Neuronal stem cell (in vitro differentiated cells): ENCODE measurements around the gene DNPEP.

Experiments used
- DNase-seq: peaks from one replicate; pipeline ENCODE4 v3.0.0-alpha.2; 2013; ENCODE audit warnings: low spot score
- H2AFZ ChIP-seq: one replicate; pipeline ENCODE4 v1.6.1; 2013; ENCODE audit warnings: mild to moderate bottlenecking, low read length, inconsistent platforms
- H2AK5ac ChIP-seq: 2 replicates; pipeline ENCODE4 v1.6.1; 2013; ENCODE audit warnings: low read depth, mild to moderate bottlenecking, inconsistent platforms, low read length, moderate library complexity, mixed read lengths
- H2BK120ac ChIP-seq: 2 replicates; pipeline ENCODE4 v1.6.1; 2013; ENCODE audit warnings: low read depth, mild to moderate bottlenecking, inconsistent platforms, low read length, moderate library complexity, mixed read lengths
- H2BK12ac ChIP-seq: one replicate; pipeline ENCODE4 v1.6.1; 2013; ENCODE audit warnings: low read length, inconsistent platforms
- H2BK15ac ChIP-seq: 2 replicates; pipeline ENCODE4 v1.6.1; 2013; ENCODE audit warnings: mild to moderate bottlenecking, low read length, inconsistent platforms, mixed read lengths
- H2BK5ac ChIP-seq: one replicate; pipeline ENCODE4 v1.6.1; 2013; ENCODE audit warnings: inconsistent platforms, mild to moderate bottlenecking, low read length, moderate library complexity
- H3K14ac ChIP-seq: one replicate; pipeline ENCODE4 v1.6.1; 2013; ENCODE audit warnings: low read length, inconsistent platforms
- H3K18ac ChIP-seq: 2 replicates; pipeline ENCODE4 v1.6.1; 2013; ENCODE audit warnings: low read length, inconsistent platforms
- H3K23ac ChIP-seq: 2 replicates; pipeline ENCODE4 v1.6.1; 2013; ENCODE audit warnings: low read depth, mild to moderate bottlenecking, mixed read lengths, low read length, inconsistent platforms; ENCODE audit not compliant: poor library complexity
- H3K27ac ChIP-seq: replicated peaks from 3 replicates; pipeline ENCODE4 v1.5.1; 2013; ENCODE audit warnings: low read length, inconsistent platforms
- H3K27me3 ChIP-seq, 3 experiments: 2 replicates each; pipeline ENCODE4 v1.6.1; 2013; ENCODE audit warnings: low read length in 3 of 3, mild to moderate bottlenecking in 2 of 3, inconsistent platforms in 1 of 3, low read depth in 1 of 3, mixed read lengths in 1 of 3, moderate library complexity in 1 of 3; ENCODE audit not compliant: control insufficient read depth in 3 of 3, insufficient read depth in 3 of 3
- H3K36me3 ChIP-seq, 2 donors: replicated peaks in 1 of 2; 2 replicates each; pipeline ENCODE4 v1.6.1; 2013; ENCODE audit warnings: low read length in 2 of 2; ENCODE audit not compliant: control insufficient read depth in 2 of 2, insufficient read depth in 2 of 2
- H3K4ac ChIP-seq: 2 replicates; pipeline ENCODE4 v1.6.1; 2013; ENCODE audit warnings: inconsistent platforms, mild to moderate bottlenecking, low read length, moderate library complexity
- H3K4me1 ChIP-seq, 2 donors: 1 replicate in 1 of 2; 2 replicates in 1 of 2; pipeline ENCODE4 v1.6.1; 2013; ENCODE audit warnings: low read length in 2 of 2, low read depth in 1 of 2; ENCODE audit not compliant: control insufficient read depth in 2 of 2, insufficient read depth in 1 of 2
- H3K4me2 ChIP-seq: one replicate; pipeline ENCODE4 v1.6.1; 2013; ENCODE audit warnings: mild to moderate bottlenecking, low read length, inconsistent platforms; ENCODE audit not compliant: insufficient read depth, poor library complexity, severe bottlenecking
- H3K4me3 ChIP-seq, 2 donors: 2 replicates each; pipeline ENCODE4 v1.5.1; 2013; ENCODE audit warnings: low read length in 2 of 2, mild to moderate bottlenecking in 2 of 2, inconsistent platforms in 1 of 2, moderate library complexity in 1 of 2
- H3K79me1 ChIP-seq: one replicate; pipeline ENCODE4 v1.6.1; 2013; ENCODE audit warnings: low read depth, mild to moderate bottlenecking, inconsistent platforms, low read length, moderate library complexity
- H3K9ac ChIP-seq: one replicate; pipeline ENCODE4 v1.6.1; 2013; ENCODE audit warnings: mild to moderate bottlenecking, low read depth, low read length, inconsistent platforms; ENCODE audit not compliant: poor library complexity
- H3K9me3 ChIP-seq, 2 donors: replicated peaks in 1 of 2; 2 replicates each; pipeline versions ENCODE3 to v1.6.1; 2013; ENCODE audit warnings: low read length in 2 of 2, mild to moderate bottlenecking in 2 of 2, inconsistent platforms in 1 of 2, low read depth in 1 of 2, mixed read lengths in 1 of 2, moderate library complexity in 1 of 2; ENCODE audit not compliant: control insufficient read depth in 2 of 2, insufficient read depth in 1 of 2
- H4K8ac ChIP-seq: one replicate; pipeline ENCODE4 v1.6.1; 2013; ENCODE audit warnings: low read depth, mild to moderate bottlenecking, inconsistent platforms, low read length, moderate library complexity
- H4K91ac ChIP-seq: one replicate; pipeline ENCODE4 v1.6.1; 2013; ENCODE audit warnings: low read length, low read depth, mild to moderate bottlenecking, inconsistent platforms; ENCODE audit not compliant: poor library complexity
- WGBS, 2 donors: extraction: QIAGEN DNeasy Blood & Tissue Kit; methylation state at CpG; one replicate each; pipeline ENCODE4 v1.1.7; 2013; ENCODE audit warnings: missing lambda C conversion rate in 2 of 2, mixed read lengths in 1 of 2; ENCODE audit not compliant: insufficient read length in 2 of 2, insufficient replicate concordance in 1 of 2; ENCODE audit errors: extremely low coverage in 2 of 2; 5-methylcytosine and 5-hydroxymethylcytosine counted together

Gene DNPEP

GRCh38 chr2:219419012-219419324 lies 31.3 kb upstream of the DNPEP start:
- Histone ChIP-seq H3K27ac (no peak overlapping the region), H4K8ac (no peak overlapping the region), H2BK12ac (no peak overlapping the region), H2BK5ac (no peak overlapping the region), H2BK120ac (no peak overlapping the region), H2AK5ac (peak overlapping the region; percentile 70), H4K91ac (no peak overlapping the region), H3K23ac (peak overlapping the region; percentile 8), H3K9me3 (no peaks in the 10 kb centered on the region), H3K9ac (peak overlapping the region; percentile 50), H3K4me1 (peaks cover 3 to 18% of the 10 kb centered on the region in 2 donors), H2BK15ac (no peak overlapping the region), H3K4me3 (no peak overlapping the region), H3K27me3 (peaks cover 5 to 29% (median 7%) of the 10 kb centered on the region in 3 experiments), H2AFZ (no peak overlapping the region), H3K14ac (no peak overlapping the region), H3K4ac (no peak overlapping the region), H3K79me1 (no peaks in the 10 kb centered on the region), H3K36me3 (no peaks in the 10 kb centered on the region), H3K4me2 (peak overlapping the region; percentile 59), H3K18ac (peak overlapping the region; percentile 22)
- WGBS, 2 donors, result no CpG with 5 or more reads among the region's 12 CpGs
- DNase-seq, result no peak

- H3K23ac ChIP-seq, result peak within 1 kb of the TSS; percentile 21
- H2BK120ac ChIP-seq, result no peak within 1 kb of the TSS
- H4K91ac ChIP-seq, result no peak within 1 kb of the TSS
- H3K4ac ChIP-seq, result no peak within 1 kb of the TSS
- peaks cover 5 to 29% (median 7%) of the 10 kb centered on the region in 3 experiments for H3K27me3 ChIP-seq
- WGBS, 2 donors, result no CpG with 5 or more reads among the region's 98 CpGs
- peak within 1 kb of the TSS; percentile 77 for H2AFZ ChIP-seq
- H2BK15ac ChIP-seq, result peak within 1 kb of the TSS; percentile 60
- no peak within 1 kb of the TSS for H2BK12ac ChIP-seq
- H2BK5ac ChIP-seq, result no peak within 1 kb of the TSS
- H3K4me3 ChIP-seq, result peak within 1 kb of the TSS in 1 of 2 donors; percentile 67
- H3K14ac ChIP-seq, result peak within 1 kb of the TSS; percentile 64
- H3K79me1 ChIP-seq, result no peaks in the 10 kb centered on the region
- peak within 1 kb of the TSS; percentile 59 for H3K4me2 ChIP-seq
- no peak within 1 kb of the TSS for H3K27ac ChIP-seq
- H3K18ac ChIP-seq, result peak within 1 kb of the TSS; percentile 91
- no peaks in the 10 kb centered on the region for H3K9me3 ChIP-seq
- no peaks in the 10 kb centered on the region for H3K36me3 ChIP-seq
- H2AK5ac ChIP-seq, result peak within 1 kb of the TSS; percentile 70
- H3K4me1 ChIP-seq, result peaks cover 3 to 18% of the 10 kb centered on the region in 2 donors
- no peak for DNase-seq
- peak within 1 kb of the TSS; percentile 50 for H3K9ac ChIP-seq
- H4K8ac ChIP-seq, result no peak within 1 kb of the TSS
These were observed 30.7 kb upstream of the DNPEP start, which contains the start of gene DES for GRCh38 chr2:219418155-219419011. DES (plus strand) TSS chr2:219418377; CDS start chr2:219418463, 86 bp downstream.

- H2BK15ac ChIP-seq, result no peak overlapping the region
- H3K27ac ChIP-seq, result no peak overlapping the region
- no CpG with 5 or more reads among the region's 9 CpGs for WGBS, 2 donors
- H3K36me3 ChIP-seq, result no peaks in the 10 kb centered on the region
- H4K8ac ChIP-seq, result no peak overlapping the region
- H3K79me1 ChIP-seq, result no peaks in the 10 kb centered on the region
- H2BK5ac ChIP-seq, result no peak overlapping the region
- H3K4me1 ChIP-seq, result peaks cover 3 to 18% of the 10 kb centered on the region in 2 donors
- H3K23ac ChIP-seq, result no peak overlapping the region
- H3K14ac ChIP-seq, result no peak overlapping the region
- peaks cover 3 to 29% (median 5%) of the 10 kb centered on the region in 3 experiments for H3K27me3 ChIP-seq
- H4K91ac ChIP-seq, result no peak overlapping the region
- H2AK5ac ChIP-seq, result no peak overlapping the region
- H3K9me3 ChIP-seq, result peaks cover 0 to 6% of the 10 kb centered on the region in 2 donors
- no peak overlapping the region for H2BK120ac ChIP-seq
- H3K4me2 ChIP-seq, result no peak overlapping the region
- no peak overlapping the region for H3K4ac ChIP-seq
- no peak overlapping the region for H3K18ac ChIP-seq
- no peak overlapping the region for H3K9ac ChIP-seq
- H3K4me3 ChIP-seq, result no peak overlapping the region
- DNase-seq, result no peak
- peak overlapping the region; percentile 63 for H2AFZ ChIP-seq
- no peak overlapping the region for H2BK12ac ChIP-seq
These were observed 29.7 kb upstream of the DNPEP start for GRCh38 chr2:219417374-219417773.

- H2BK15ac ChIP-seq, result no peak overlapping the region
- no peak for DNase-seq
- H2BK5ac ChIP-seq, result no peak overlapping the region
- H2BK120ac ChIP-seq, result no peak overlapping the region
- H4K91ac ChIP-seq, result no peak overlapping the region
- H2AFZ ChIP-seq, result no peak overlapping the region
- no peak overlapping the region for H2AK5ac ChIP-seq
- H3K27ac ChIP-seq, result no peak overlapping the region
- no CpG with 5 or more reads among the region's 4 CpGs for WGBS, 2 donors
- no peak overlapping the region for H3K9ac ChIP-seq
- no peak overlapping the region for H4K8ac ChIP-seq
- peaks cover 0 to 7% of the 10 kb centered on the region in 2 donors for H3K9me3 ChIP-seq
- no peak overlapping the region for H3K18ac ChIP-seq
- no peaks in the 10 kb centered on the region for H3K36me3 ChIP-seq
- H3K14ac ChIP-seq, result no peak overlapping the region
- H3K4ac ChIP-seq, result no peak overlapping the region
- H3K79me1 ChIP-seq, result no peaks in the 10 kb centered on the region
- H3K4me2 ChIP-seq, result no peak overlapping the region
- peaks cover 3 to 18% of the 10 kb centered on the region in 2 donors for H3K4me1 ChIP-seq
- H3K4me3 ChIP-seq, result no peak overlapping the region
- no peak overlapping the region for H3K23ac ChIP-seq
- H2BK12ac ChIP-seq, result no peak overlapping the region
- H3K27me3 ChIP-seq, result peaks cover 3 to 29% (median 5%) of the 10 kb centered on the region in 3 experiments
These were observed 29.2 kb upstream of the DNPEP start for GRCh38 chr2:219416938-219417337.
